IPS DF 6.9 (cell line): ENCODE measurements around the gene MAP1A.

Experiments used
- DNase-seq: peaks from one replicate; pipeline ENCODE4 v3.0.0-alpha.2; 2013; ENCODE audit warnings: low read depth, low spot score
- H3K27ac ChIP-seq: one replicate; pipeline ENCODE4 v1.5.1; 2013; ENCODE audit warnings: low read length, control low read depth
- H3K27me3 ChIP-seq: 2 replicates; pipeline ENCODE4 v1.6.1; 2013; ENCODE audit warnings: mild to moderate bottlenecking, low read length; ENCODE audit not compliant: control insufficient read depth, insufficient read depth
- H3K36me3 ChIP-seq: 2 replicates; pipeline ENCODE4 v1.6.1; 2013; ENCODE audit warnings: low read length; ENCODE audit not compliant: control insufficient read depth, insufficient read depth
- H3K4me1 ChIP-seq: 2 replicates; pipeline ENCODE4 v1.6.1; 2013; ENCODE audit warnings: low read length; ENCODE audit not compliant: control insufficient read depth, insufficient read depth
- H3K4me3 ChIP-seq: 2 replicates; pipeline ENCODE4 v1.5.1; 2013; ENCODE audit warnings: mild to moderate bottlenecking, low read length
- H3K9me3 ChIP-seq: 2 replicates; pipeline ENCODE4 v1.6.1; 2013; ENCODE audit warnings: low read length, inconsistent platforms; ENCODE audit not compliant: control insufficient read depth, insufficient read depth
- WGBS: extraction: QIAGEN DNeasy Blood & Tissue Kit; methylation state at CpG from one replicate; pipeline ENCODE4 v1.1.7; 2013; ENCODE audit warnings: mixed read lengths, missing lambda C conversion rate; ENCODE audit not compliant: insufficient read length, insufficient coverage; 5-methylcytosine and 5-hydroxymethylcytosine counted together

The MAP1A gene

GRCh38 chr15:43511012-43511885, 6.2 kb upstream of the MAP1A start:
- Histone ChIP-seq H3K4me3 (peak overlapping the region; percentile 60; the same call in 1 of the 2 replicates), H3K36me3 (no peaks in the 10 kb centered on the region), H3K27me3 (peaks cover 5% of the 10 kb centered on the region; the same call in 1 of the 2 replicates), H3K4me1 (peaks cover 6% of the 10 kb centered on the region), H3K27ac (no peak overlapping the region), H3K9me3 (no peaks in the 10 kb centered on the region)
- DNase-seq = no peak
- WGBS = no CpG with 5 or more reads among the region's 39 CpGs

- no peaks in the 10 kb centered on the region for H3K36me3 ChIP-seq
- H3K4me1 ChIP-seq = peaks cover 17% of the 10 kb centered on the region
- no peak overlapping the region for H3K4me3 ChIP-seq
- H3K27me3 ChIP-seq = peaks cover 7% of the 10 kb centered on the region; the same call in 1 of the 2 replicates
- DNase-seq = no peak
- H3K27ac ChIP-seq = no peak overlapping the region
- WGBS = no CpG with 5 or more reads among the region's 1 CpG
- H3K9me3 ChIP-seq = no peaks in the 10 kb centered on the region
These were observed 3.9 kb upstream of the MAP1A start for GRCh38 chr15:43513550-43513949.

DNA sequence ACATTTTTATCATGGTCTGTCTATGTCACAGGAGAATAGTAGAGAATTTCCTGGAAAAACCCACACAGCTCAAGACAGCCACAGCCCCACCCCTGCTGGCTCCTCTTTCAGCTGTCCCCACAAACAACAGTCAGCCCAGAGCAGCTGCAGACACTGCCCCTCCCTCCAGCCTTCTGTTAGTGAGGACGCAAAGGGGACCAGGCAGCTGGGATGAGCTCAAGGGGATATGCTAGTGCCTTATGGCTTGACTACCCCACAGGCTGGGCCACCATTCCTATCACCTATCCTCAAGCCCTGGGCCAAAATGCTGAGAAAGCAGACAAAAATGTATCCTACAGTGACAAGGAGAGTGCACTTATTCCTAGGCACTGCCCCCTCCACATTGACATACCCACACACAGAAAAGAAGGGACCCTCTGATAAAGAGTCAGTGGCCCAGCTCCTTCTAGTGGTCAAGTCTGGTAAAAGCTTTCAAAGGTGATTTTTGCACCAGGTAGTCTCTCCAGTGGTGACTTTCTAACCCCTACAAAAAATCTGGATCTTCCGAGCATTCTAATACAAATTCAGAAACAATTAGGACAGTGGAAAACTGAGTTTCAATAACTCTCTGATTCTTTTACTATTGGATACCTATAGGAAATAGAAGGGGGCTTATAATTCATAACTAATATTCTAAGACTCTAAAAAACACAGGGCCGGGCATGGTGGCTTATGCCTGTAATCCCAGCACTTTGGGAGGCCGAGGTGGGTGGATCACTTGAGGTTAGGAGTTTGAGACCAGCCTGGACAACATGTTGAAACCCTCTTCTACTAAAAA, 3.0 kb upstream of the MAP1A start:
- no peak overlapping the region for H3K4me3 ChIP-seq

GRCh38 chr15:43515741-43516140, 1.7 kb upstream of the MAP1A start:
- Histone ChIP-seq H3K27me3 (peaks cover 12% of the 10 kb centered on the region; the same call in 1 of the 2 replicates), H3K36me3 (no peaks in the 10 kb centered on the region), H3K4me1 (peaks cover 17% of the 10 kb centered on the region), H3K9me3 (no peaks in the 10 kb centered on the region), H3K27ac (no peak overlapping the region), H3K4me3 (no peak overlapping the region)
- no peak for DNase-seq
- WGBS = no CpG with 5 or more reads among the region's 2 CpGs

More for the DNA sequence above, 3.0 kb upstream of the MAP1A start:
- no CpG with 5 or more reads among the region's 4 CpGs for WGBS
- Histone ChIP-seq H3K9me3 (no peaks in the 10 kb centered on the region), H3K36me3 (no peaks in the 10 kb centered on the region), H3K27me3 (peaks cover 8% of the 10 kb centered on the region; the same call in 1 of the 2 replicates), H3K4me1 (peaks cover 17% of the 10 kb centered on the region), H3K27ac (no peak overlapping the region)
- no peak for DNase-seq

DNA sequence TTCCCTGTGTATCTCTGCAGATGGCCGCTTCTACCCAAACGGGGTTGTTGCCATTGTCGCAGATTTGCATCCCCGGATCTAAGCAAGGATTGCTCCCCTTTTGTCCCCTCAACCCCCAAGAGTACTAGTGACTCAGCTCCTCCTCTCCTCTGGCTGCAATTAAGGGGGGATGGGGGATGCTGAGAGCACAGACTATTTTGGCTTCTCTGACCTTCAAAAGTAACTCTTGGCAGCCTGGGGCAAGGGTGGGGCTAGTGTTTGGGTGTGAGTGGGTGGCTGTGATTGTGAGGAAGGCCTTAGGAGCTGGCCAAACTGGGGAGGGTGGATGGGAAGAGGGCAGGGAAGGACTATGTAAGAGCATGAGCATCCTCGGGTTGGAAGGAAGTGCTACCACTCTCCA, 1.2 kb upstream of the MAP1A start:
- Histone ChIP-seq H3K27ac (no peak overlapping the region), H3K36me3 (no peaks in the 10 kb centered on the region), H3K4me3 (no peak overlapping the region), H3K4me1 (peaks cover 16% of the 10 kb centered on the region), H3K9me3 (no peaks in the 10 kb centered on the region), H3K27me3 (peaks cover 12% of the 10 kb centered on the region; the same call in 1 of the 2 replicates)
- no peak for DNase-seq
- WGBS = no CpG with 5 or more reads among the region's 5 CpGs

- Histone ChIP-seq H3K27me3 (peaks cover 9% of the 10 kb centered on the region; the same call in 1 of the 2 replicates), H3K9me3 (no peaks in the 10 kb centered on the region), H3K4me1 (peaks cover 13% of the 10 kb centered on the region), H3K27ac (no peak overlapping the region), H3K36me3 (no peaks in the 10 kb centered on the region), H3K4me3 (no peak overlapping the region)
- WGBS = no CpG with 5 or more reads among the region's 4 CpGs
- DNase-seq = no peak
These were observed 531 bp upstream of the MAP1A start for GRCh38 chr15:43516801-43517353.

DNA sequence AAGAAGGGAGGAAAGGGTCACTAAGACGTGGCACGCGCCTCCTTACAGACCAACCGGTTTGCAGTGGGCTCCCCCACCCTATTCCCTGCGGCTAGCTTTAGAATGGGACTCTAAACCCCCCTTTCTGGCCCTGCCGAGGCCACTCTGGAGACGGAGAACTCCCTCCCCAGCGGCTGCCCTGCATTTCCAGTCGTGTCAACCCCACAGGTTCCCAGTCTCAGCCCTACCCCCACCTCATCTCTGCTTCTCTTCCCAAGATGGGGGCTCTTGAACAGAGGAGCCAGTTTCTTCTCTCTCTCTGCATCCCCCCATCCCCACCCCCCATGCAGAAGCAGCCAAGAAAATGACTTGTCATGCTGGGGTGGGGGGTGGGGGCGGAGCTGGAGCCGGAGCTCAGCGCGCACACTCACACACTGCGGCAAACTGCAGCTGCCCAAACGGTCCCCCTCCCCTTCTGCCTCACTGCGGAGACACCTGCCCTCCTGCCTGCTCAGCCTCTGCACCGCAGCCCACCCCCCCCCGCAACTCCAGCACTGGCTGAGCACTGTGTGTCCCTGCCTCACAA, 871 bp downstream of the MAP1A start:
- WGBS = no CpG with 5 or more reads among the region's 18 CpGs
- Histone ChIP-seq H3K4me3 (peak overlapping the region; percentile 40; the same call in 1 of the 2 replicates), H3K27ac (no peak overlapping the region)

GRCh38 chr15:43519196-43519595, 1.8 kb downstream of the MAP1A start:
- H3K4me3 ChIP-seq = no peak overlapping the region
- DNase-seq = no peak
- no peak overlapping the region for H3K27ac ChIP-seq
- peaks cover 7% of the 10 kb centered on the region; the same call in 1 of the 2 replicates for H3K27me3 ChIP-seq
- no peaks in the 10 kb centered on the region for H3K36me3 ChIP-seq
- peaks cover 13% of the 10 kb centered on the region for H3K4me1 ChIP-seq
- WGBS = no CpG with 5 or more reads among the region's 2 CpGs
- no peaks in the 10 kb centered on the region for H3K9me3 ChIP-seq

More for the DNA sequence above, 871 bp downstream of the MAP1A start:
- Histone ChIP-seq H3K27me3 (peaks cover 7% of the 10 kb centered on the region; the same call in 1 of the 2 replicates), H3K36me3 (no peaks in the 10 kb centered on the region), H3K4me1 (peaks cover 13% of the 10 kb centered on the region), H3K9me3 (no peaks in the 10 kb centered on the region)
- no peak for DNase-seq

DNA sequence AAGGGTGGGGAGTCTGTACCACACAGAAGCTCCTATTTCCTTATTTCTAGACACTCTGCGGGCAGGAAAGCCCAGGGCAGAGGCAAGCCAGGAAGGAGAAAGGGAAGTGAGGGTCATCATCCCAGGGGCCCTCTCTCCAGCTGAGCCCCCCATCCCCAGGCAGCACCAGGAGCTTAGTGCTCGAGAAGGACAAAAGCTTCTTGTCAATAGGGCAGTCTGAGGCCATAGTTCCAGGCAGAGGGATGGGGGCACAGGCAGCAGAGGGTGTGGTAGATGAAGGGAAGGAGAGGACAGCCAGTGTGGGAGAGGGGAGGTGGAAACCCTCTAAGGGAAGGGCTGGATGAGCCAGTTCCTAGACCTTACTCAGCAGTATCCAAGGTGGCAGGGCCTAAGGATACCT, 2.7 kb downstream of the MAP1A start:
- peaks cover 7% of the 10 kb centered on the region; the same call in 1 of the 2 replicates for H3K27me3 ChIP-seq
- H3K4me3 ChIP-seq = no peak overlapping the region
- DNase-seq = no peak
- no peaks in the 10 kb centered on the region for H3K9me3 ChIP-seq
- H3K4me1 ChIP-seq = peaks cover 12% of the 10 kb centered on the region
- no CpG with 5 or more reads among the region's 2 CpGs for WGBS
- no peaks in the 10 kb centered on the region for H3K36me3 ChIP-seq
- no peak overlapping the region for H3K27ac ChIP-seq

DNA sequence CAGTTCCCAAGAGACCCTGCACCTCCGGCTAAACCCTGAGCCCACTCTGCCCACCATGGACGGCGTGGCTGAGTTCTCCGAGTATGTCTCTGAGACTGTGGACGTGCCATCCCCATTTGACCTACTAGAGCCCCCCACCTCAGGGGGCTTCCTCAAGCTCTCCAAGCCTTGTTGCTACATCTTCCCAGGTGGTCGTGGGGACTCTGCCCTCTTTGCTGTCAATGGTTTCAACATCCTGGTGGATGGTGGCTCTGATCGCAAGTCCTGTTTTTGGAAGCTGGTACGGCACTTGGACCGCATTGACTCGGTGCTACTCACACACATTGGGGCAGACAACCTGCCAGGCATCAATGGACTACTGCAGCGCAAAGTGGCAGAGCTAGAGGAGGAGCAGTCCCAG, 4.0 kb downstream of the MAP1A start:
- H3K27ac ChIP-seq = no peak overlapping the region
- WGBS = no CpG with 5 or more reads among the region's 11 CpGs
- H3K36me3 ChIP-seq = no peaks in the 10 kb centered on the region
- H3K9me3 ChIP-seq = no peaks in the 10 kb centered on the region
- H3K4me1 ChIP-seq = peaks cover 10% of the 10 kb centered on the region
- H3K27me3 ChIP-seq = peaks cover 7% of the 10 kb centered on the region; the same call in 1 of the 2 replicates
- DNase-seq = no peak
- no peak overlapping the region for H3K4me3 ChIP-seq
